HCT116 (cell line): Measurements from ENCODE around the gene CDK5R1.

ENCODE experiments used
- TF ChIP-seq, protein P1 (sequence below): IDR thresholded peaks from 2 replicates; pipeline ENCODE4 v1.6.1; 2012; ENCODE audit warnings: low read depth
- TF ChIP-seq, protein P2 (sequence below), 3 experiments: fragments of 200-600 bp in 1 of 3; sonication (generic) in 1 of 3; IDR thresholded peaks in 2 of 3; conservative IDR thresholded peaks in 1 of 3; 2 replicates each; pipeline ENCODE4 v1.5.1; 2012 to 2017; ENCODE audit warnings: low read depth in 2 of 3, low read length in 2 of 3, antibody characterized with exemption in 1 of 3, borderline replicate concordance in 1 of 3, control low read depth in 1 of 3, mild to moderate bottlenecking in 1 of 3, mixed read lengths in 1 of 3, mixed run types in 1 of 3, moderate library complexity in 1 of 3; ENCODE audit not compliant: insufficient read depth in 1 of 3

DNA sequence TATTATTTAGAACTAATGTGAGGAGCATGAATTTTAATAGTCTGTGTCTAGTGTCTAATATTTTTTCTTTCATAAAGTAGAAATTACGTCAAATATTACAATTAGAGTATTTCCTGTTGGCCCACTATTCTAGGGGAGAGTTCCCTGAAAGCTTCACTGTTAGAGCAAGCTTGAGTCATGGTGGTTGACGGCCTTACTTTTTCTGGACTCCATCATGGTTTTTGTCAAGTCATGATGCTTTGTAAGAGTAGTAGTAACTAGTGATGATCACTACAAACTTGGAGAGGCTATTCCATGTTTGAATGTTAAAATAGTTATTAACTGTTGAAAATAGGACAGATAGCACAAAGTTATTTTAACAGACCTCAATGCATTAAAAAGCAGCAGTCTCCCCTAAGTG is 40.8 kb upstream of the CDK5R1 start:
- TF ChIP-seq, protein P1, sequence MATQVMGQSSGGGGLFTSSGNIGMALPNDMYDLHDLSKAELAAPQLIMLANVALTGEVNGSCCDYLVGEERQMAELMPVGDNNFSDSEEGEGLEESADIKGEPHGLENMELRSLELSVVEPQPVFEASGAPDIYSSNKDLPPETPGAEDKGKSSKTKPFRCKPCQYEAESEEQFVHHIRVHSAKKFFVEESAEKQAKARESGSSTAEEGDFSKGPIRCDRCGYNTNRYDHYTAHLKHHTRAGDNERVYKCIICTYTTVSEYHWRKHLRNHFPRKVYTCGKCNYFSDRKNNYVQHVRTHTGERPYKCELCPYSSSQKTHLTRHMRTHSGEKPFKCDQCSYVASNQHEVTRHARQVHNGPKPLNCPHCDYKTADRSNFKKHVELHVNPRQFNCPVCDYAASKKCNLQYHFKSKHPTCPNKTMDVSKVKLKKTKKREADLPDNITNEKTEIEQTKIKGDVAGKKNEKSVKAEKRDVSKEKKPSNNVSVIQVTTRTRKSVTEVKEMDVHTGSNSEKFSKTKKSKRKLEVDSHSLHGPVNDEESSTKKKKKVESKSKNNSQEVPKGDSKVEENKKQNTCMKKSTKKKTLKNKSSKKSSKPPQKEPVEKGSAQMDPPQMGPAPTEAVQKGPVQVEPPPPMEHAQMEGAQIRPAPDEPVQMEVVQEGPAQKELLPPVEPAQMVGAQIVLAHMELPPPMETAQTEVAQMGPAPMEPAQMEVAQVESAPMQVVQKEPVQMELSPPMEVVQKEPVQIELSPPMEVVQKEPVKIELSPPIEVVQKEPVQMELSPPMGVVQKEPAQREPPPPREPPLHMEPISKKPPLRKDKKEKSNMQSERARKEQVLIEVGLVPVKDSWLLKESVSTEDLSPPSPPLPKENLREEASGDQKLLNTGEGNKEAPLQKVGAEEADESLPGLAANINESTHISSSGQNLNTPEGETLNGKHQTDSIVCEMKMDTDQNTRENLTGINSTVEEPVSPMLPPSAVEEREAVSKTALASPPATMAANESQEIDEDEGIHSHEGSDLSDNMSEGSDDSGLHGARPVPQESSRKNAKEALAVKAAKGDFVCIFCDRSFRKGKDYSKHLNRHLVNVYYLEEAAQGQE: no peak
- TF ChIP-seq, protein P2, sequence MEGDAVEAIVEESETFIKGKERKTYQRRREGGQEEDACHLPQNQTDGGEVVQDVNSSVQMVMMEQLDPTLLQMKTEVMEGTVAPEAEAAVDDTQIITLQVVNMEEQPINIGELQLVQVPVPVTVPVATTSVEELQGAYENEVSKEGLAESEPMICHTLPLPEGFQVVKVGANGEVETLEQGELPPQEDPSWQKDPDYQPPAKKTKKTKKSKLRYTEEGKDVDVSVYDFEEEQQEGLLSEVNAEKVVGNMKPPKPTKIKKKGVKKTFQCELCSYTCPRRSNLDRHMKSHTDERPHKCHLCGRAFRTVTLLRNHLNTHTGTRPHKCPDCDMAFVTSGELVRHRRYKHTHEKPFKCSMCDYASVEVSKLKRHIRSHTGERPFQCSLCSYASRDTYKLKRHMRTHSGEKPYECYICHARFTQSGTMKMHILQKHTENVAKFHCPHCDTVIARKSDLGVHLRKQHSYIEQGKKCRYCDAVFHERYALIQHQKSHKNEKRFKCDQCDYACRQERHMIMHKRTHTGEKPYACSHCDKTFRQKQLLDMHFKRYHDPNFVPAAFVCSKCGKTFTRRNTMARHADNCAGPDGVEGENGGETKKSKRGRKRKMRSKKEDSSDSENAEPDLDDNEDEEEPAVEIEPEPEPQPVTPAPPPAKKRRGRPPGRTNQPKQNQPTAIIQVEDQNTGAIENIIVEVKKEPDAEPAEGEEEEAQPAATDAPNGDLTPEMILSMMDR (IDR thresholded peaks at IDR 0.05 in 2 of 3, conservative IDR thresholded peaks at IDR 0.05 in 1 of 3; ENCODE audit: borderline replicate concordance in 1 of 3, insufficient read depth in 1 of 3, low read depth in 2 of 3, low read length in 2 of 3): no peak
